NT2/D1 (cell line): Measurements from ENCODE around the gene PKHD1.

ENCODE experiments used
- DNase-seq: peaks from one replicate; pipeline ENCODE4 v3.0.0-alpha.2; 2011; ENCODE audit warnings: low read depth, low spot score
- H3K27me3 ChIP-seq: 2 replicates; pipeline ENCODE4 v1.6.0; 2011; ENCODE audit warnings: mild to moderate bottlenecking; ENCODE audit not compliant: insufficient read length, insufficient read depth
- H3K36me3 ChIP-seq: 2 replicates; pipeline ENCODE4 v1.6.1; 2011; ENCODE audit warnings: mild to moderate bottlenecking, low read length, mixed read lengths; ENCODE audit not compliant: insufficient read depth, insufficient read length
- H3K4me1 ChIP-seq: 2 replicates; pipeline ENCODE4 v1.5.1; 2011; ENCODE audit not compliant: insufficient read depth, insufficient read length
- H3K4me3 ChIP-seq: 2 replicates; pipeline ENCODE4 v1.5.1; 2011; ENCODE audit warnings: low read depth; ENCODE audit not compliant: insufficient read length
- H3K9ac ChIP-seq: 2 replicates; pipeline ENCODE4 v1.6.0; 2011; ENCODE audit warnings: low read depth; ENCODE audit not compliant: insufficient read length
- H3K9me3 ChIP-seq: 2 replicates; pipeline ENCODE4 v1.5.1; 2011; ENCODE audit warnings: mild to moderate bottlenecking, low read length; ENCODE audit not compliant: insufficient read depth
- SUZ12 ChIP-seq: IDR thresholded peaks from 2 replicates; pipeline ENCODE4 v1.6.1; 2011; ENCODE audit not compliant: insufficient read length, insufficient read depth; ENCODE audit errors: extremely low read depth
- YY1 ChIP-seq: IDR thresholded peaks from 2 replicates; pipeline ENCODE4 v1.6.1; 2011; ENCODE audit not compliant: insufficient read length, insufficient read depth
- ZNF274 ChIP-seq: IDR thresholded peaks from 2 replicates; pipeline ENCODE4 v1.6.1; 2011; ENCODE audit warnings: mild to moderate bottlenecking, low read depth, low read length

Gene PKHD1

DNA sequence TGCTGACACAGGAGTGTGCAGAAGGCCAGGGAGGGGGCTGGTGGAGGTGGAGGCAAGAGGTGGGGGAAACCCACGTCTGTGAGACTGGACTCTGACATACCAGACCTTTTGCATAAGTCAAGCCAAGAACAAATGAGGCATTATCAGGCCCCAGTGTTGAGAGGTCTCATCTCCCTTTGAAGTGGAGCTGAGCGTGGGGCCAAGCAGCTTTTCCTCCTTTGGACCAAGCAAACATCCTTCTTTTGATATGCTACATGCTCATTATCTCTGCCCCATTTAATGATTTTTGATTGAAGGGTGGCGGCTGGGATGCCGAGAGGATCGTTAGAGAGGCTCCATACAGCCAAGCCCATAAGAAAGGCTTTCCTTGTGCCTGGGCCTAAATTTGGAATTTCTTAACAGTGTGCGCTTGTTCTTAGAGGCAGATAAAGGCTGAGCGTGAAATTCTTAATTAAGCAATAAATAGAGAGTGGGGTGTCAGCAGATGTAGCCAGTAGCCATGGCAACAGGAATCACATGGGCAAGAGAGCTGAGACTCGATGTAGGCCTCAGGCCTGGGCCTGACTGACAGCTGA is 244.5 kb downstream of the PKHD1 start:
- Histone ChIP-seq H3K36me3 (no peaks in the 10 kb centered on the region), H3K27me3 (no peaks in the 10 kb centered on the region), H3K9ac (no peak overlapping the region), H3K9me3 (no peaks in the 10 kb centered on the region), H3K4me3 (no peak overlapping the region), H3K4me1 (peaks cover 2% of the 10 kb centered on the region)
- TF ChIP-seq ZNF274: no peak
- TF ChIP-seq SUZ12: no peak
- TF ChIP-seq YY1: no peak
- DNase-seq: no peak

DNA sequence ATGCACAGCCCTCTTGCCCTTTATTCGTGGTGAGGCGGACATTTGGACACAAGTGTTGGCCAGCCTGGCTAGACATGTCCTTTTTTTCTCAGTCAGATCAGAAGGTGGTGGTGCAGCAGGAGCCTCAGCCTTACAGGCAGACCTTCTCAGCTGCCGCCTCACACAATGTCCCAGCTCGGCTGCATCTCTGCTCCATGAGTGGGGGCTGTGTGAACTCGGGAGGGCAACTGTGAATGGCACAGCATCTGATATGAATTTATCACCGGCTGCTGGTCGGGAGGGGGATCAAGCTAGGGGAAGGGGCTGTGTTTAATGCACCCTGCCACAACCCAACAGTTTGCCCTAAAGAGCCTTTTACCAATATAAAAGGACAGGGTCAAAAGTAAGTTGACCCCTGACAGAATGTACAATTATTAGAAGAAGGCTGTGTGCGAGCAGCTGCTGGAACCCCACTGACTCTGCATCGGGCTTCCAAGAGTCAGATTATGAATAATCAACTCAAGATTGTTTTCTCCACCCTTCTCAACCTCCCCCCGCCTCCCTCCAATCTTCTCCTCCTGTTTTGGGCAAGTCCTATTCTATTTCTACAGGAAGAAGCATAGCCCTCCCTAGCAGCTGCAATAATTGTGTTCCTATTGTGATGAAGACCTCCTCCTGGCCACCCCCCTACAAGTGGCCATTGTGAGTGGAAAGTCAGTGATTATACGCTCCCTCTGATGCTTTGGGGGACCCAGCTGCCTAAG is 245.2 kb downstream of the PKHD1 start:
- Histone ChIP-seq H3K27me3 (no peaks in the 10 kb centered on the region), H3K36me3 (no peaks in the 10 kb centered on the region), H3K4me1 (peaks cover 2% of the 10 kb centered on the region), H3K9me3 (no peaks in the 10 kb centered on the region), H3K4me3 (no peak overlapping the region), H3K9ac (no peak overlapping the region)
- no peak for TF ChIP-seq ZNF274
- no peak for TF ChIP-seq YY1
- TF ChIP-seq SUZ12: no peak
- DNase-seq: no peak

DNA sequence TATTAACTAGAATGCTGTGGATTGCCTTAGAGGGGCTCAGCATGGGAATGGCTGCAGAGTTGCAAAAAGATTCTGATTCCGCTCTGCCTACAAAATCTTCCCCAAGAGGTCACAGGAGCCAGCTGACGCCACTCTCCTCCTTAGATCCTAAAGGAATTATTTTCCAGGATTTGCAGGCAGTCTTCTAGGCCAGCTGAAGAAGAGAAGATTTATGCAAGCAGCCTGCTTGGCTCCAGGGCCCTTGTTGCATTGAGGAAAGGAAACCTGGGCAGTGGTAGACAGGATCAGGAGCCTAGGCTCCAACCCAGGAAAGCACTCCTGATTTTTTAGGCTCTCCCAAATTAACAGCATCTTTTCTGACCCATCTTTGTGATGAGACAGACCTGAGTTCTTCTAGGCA is 245.8 kb downstream of the PKHD1 start:
- no peak for DNase-seq
- no peak overlapping the region for H3K4me3 ChIP-seq
- TF ChIP-seq SUZ12: no peak
- no peak for TF ChIP-seq YY1
- TF ChIP-seq ZNF274: no peak

DNA sequence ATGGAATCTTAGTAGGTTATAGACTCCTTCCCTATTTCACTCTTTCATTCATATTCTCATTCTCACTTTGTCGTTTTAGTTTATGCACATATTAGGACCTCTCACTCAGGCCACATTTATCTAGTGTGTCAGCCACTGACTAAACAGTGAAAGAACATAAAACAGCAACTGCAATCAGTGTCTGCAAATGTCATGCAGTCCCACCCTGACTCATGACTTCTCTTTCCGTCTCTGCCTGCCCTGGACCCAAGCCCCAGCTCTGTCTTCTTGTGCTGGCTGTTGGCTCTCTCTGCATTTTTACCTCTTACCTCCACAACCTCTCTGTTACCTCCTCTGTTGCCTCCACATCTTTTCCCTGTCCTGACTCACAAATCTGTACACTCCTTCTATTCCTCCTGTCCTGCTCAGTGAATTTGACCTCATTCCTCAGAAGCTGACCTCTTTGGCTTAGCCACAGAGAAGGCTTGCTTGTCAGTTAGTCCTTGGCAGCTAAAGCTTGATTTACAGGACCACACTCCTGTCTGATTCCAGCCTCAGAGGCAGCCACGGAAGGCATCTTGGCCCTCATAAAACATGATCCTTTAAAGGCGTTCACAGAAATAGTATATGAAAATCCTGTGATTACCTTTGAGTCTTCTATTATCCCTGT is 247.6 kb downstream of the PKHD1 start:
- H3K36me3 ChIP-seq: no peaks in the 10 kb centered on the region
- H3K9ac ChIP-seq: no peak overlapping the region
- no peaks in the 10 kb centered on the region for H3K9me3 ChIP-seq
- DNase-seq: no peak
- H3K4me1 ChIP-seq: peaks cover 2% of the 10 kb centered on the region
- H3K27me3 ChIP-seq: no peaks in the 10 kb centered on the region
- H3K4me3 ChIP-seq: no peak overlapping the region
- TF ChIP-seq SUZ12 (no peak), YY1 (no peak), ZNF274 (no peak)

More for the DNA sequence above, 245.8 kb downstream of the PKHD1 start:
- H3K9ac ChIP-seq: no peak overlapping the region
- H3K4me1 ChIP-seq: peaks cover 2% of the 10 kb centered on the region
- H3K36me3 ChIP-seq: no peaks in the 10 kb centered on the region
- H3K27me3 ChIP-seq: no peaks in the 10 kb centered on the region
- H3K9me3 ChIP-seq: no peaks in the 10 kb centered on the region

DNA sequence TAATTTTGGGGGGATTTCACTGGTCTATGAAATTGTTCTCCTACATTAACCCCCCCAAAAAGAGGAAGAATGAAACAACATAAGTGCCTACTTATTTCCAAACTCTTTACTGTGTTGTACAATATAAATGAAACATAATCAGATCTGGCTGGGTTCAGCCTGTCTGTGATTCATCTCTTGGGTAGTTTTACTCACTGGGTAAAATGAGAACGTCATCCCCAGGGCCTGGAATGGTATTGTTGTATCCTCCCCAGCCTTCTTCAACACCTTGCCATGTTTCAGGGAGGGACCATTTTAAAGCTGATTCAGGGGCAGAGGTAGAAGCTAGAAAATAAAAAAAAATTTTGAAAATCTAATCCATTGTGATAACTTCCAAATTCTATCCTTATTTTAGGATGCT is 256.7 kb downstream of the PKHD1 start:
- H3K4me1 ChIP-seq: no peaks in the 10 kb centered on the region
- H3K4me3 ChIP-seq: no peak overlapping the region
- H3K9me3 ChIP-seq: no peaks in the 10 kb centered on the region
- H3K9ac ChIP-seq: no peak overlapping the region
- no peak for TF ChIP-seq YY1
- no peak for TF ChIP-seq ZNF274
- no peak for TF ChIP-seq SUZ12
- H3K36me3 ChIP-seq: no peaks in the 10 kb centered on the region
- no peak for DNase-seq
- no peaks in the 10 kb centered on the region for H3K27me3 ChIP-seq

DNA sequence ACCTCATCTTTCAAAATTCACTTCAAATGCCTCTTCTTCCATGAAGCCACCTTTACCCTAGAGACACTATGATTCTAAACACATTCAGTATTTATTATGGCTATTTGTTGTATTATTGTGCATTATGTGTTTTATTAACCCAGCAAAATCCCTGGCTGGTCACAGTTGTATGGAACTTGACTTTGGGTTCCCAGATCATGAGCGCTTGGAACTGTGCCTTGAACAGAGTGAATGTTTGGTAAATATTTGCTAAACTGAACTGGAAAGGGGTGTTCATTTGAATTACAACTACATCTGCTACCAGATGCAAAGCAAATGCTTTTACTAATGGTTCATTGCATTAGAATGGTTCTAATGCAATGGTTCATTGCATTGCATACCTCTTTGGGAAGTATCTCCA is 259.8 kb downstream of the PKHD1 start:
- Histone ChIP-seq H3K27me3 (no peaks in the 10 kb centered on the region), H3K4me3 (no peak overlapping the region), H3K9ac (no peak overlapping the region), H3K4me1 (no peaks in the 10 kb centered on the region), H3K9me3 (no peaks in the 10 kb centered on the region), H3K36me3 (no peaks in the 10 kb centered on the region)
- TF ChIP-seq ZNF274 (no peak), SUZ12 (no peak), YY1 (no peak)
- DNase-seq: no peak

DNA sequence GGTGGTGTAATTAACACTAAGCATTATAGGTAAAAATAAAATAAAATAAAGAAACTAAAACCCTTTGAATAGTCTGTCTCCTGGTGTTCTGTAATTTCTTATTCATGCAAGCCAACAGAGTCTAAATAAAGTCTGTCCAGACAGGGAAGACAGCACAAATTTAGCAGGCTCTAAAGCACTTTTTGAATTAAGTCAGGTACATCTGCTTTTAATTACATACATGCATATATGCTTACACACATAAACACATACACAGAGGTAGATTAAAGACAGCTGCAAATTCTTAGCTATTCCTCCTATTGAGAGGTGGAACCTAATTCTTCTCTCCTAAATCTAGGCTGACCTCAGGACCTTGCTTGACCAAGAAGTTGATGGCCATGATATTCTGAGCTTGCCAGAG is 262.5 kb downstream of the PKHD1 start:
- no peaks in the 10 kb centered on the region for H3K4me1 ChIP-seq
- no peak for DNase-seq
- H3K9ac ChIP-seq: no peak overlapping the region
- no peaks in the 10 kb centered on the region for H3K27me3 ChIP-seq
- H3K9me3 ChIP-seq: no peaks in the 10 kb centered on the region
- no peak overlapping the region for H3K4me3 ChIP-seq
- H3K36me3 ChIP-seq: no peaks in the 10 kb centered on the region
- TF ChIP-seq YY1 (no peak), ZNF274 (no peak), SUZ12 (no peak)
